Superior temporal gyrus (tissue), 1 donor: ENCODE measurements around the gene SEMA4D.
"Not testable (repeated sequence)": the region's sequence is repeated elsewhere in the genome, so short reads cannot be mapped to it uniquely, and the experiment has no call there.

Experiments used
- DNase-seq: peaks from one replicate; pipeline ENCODE4 v3.0.0-alpha.2; 2016; ENCODE audit errors: extremely low spot score

Gene SEMA4D

GRCh38 chr9:89387197-89387849, 110.6 kb downstream of the SEMA4D start:
- no peak for DNase-seq

- DNase-seq: no peak
Observed at GRCh38 chr9:89386797-89387196, 111.1 kb downstream of the SEMA4D start.

GRCh38 chr9:89386206-89386605, 111.7 kb downstream of the SEMA4D start:
- DNase-seq: no peak

- DNase-seq: no peak
Observed at GRCh38 chr9:89384783-89385182, 113.1 kb downstream of the SEMA4D start.

DNA sequence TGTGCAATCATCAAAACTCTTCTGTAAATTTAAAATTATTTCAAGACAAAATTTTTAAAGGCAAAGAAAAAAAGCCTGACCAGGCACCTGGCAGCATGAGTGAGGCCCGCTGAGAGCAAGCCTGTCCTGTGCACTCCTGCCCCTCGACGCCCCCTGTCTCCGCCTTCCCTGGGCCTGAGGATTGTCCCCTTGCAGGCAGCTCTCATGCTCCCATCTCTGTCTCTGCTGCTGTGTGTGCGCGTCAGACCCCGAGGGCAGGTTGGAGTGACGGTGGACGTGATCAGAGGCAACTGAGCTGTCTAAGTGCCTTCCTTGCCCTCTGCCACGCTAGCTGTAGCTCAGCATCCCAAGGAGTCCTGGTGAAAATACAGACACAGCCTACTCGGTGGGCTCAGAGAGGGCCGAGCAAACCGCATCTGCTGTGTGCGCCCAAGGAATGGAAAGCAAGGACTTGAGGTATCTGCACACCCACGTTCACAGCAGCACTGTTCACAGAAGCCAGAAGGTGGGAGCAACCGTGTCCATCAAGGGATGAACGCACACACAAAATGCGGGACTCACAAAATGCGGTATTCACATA, 114.1 kb downstream of the SEMA4D start:
- no peak for DNase-seq

- DNase-seq: no peak
Observed at GRCh38 chr9:89383030-89383720, 114.7 kb downstream of the SEMA4D start.

- DNase-seq: no peak
Observed at GRCh38 chr9:89382026-89382986, 115.6 kb downstream of the SEMA4D start.

DNA sequence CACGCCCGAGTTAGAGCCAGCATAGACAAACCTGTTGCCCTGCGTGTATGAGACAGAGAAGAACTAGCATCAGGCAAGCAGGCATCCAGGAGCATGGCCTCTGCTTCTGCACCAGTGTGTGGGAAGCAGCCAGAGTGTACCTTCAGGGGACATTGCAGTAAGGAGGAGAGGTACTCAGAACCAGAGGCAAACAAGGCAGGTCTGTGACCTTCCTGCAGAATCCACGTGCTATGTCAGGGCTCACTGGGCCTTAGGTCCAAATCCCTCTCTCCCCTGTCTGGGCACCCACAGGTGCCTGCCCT, 116.7 kb downstream of the SEMA4D start:
- DNase-seq: no peak

- no peak for DNase-seq
Observed at GRCh38 chr9:89380437-89381307, 117.2 kb downstream of the SEMA4D start.

DNA sequence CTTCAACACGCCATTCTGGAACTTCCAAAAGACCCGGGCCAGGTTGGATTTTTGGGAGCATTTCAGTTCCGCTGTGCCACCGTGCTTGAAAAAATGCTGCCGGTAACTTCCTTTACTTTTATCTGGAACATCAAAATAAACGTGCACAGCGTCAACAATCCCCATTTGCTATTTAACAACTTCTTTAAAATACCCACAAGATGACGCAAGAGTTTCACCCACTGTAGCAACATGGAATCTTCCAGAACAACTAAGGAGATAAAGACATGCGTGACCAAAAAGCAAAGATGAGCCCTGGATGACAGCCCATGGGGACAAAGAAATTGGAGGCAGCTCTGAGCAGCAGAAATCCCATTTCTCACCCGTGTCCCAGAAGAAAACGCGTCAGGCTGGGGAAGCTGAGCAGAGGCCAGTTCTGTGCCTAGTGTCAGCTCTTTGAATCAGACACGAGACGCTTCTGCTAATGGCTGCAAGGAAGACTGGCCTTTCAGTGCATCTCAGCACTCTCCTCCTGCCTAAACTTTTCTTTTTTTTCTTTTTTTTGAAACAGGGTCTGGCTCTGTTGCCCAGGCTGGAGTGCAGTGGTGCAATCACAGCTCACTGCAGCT, 118.3 kb downstream of the SEMA4D start:
- no peak for DNase-seq

DNA sequence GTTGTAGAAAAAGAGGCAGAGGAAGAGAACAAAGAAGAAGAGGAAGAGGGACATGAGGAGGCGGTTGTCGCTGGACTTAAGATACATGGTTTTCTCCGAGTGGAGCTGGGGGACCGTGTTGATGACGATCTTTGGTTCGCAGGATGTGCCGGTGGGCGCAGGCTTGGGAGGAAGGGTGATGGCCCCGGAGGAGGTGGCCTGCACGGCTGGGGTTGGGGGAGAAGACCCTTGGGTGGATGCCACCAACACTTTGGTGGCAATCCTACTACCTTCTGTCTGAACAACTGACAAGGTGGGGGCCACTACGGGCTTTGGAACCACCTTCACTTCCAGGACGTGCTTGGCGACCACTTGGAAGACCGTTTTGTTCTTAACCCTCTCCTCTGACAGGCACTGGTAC, 118.9 kb downstream of the SEMA4D start:
- DNase-seq: no peak

GRCh38 chr9:89378541-89378940, 119.4 kb downstream of the SEMA4D start:
- DNase-seq: no peak

- no peak for DNase-seq
Observed at GRCh38 chr9:89377411-89377810, 120.5 kb downstream of the SEMA4D start.

- DNase-seq: no peak
Observed at GRCh38 chr9:89376741-89377351, 121.1 kb downstream of the SEMA4D start.

- DNase-seq: no peak
Observed at GRCh38 chr9:89376286-89376685, 121.6 kb downstream of the SEMA4D start.

GRCh38 chr9:89375191-89375760, 122.6 kb downstream of the SEMA4D start:
- no peak for DNase-seq

- DNase-seq: no peak
Observed at GRCh38 chr9:89374176-89374575, 123.7 kb downstream of the SEMA4D start.

DNA sequence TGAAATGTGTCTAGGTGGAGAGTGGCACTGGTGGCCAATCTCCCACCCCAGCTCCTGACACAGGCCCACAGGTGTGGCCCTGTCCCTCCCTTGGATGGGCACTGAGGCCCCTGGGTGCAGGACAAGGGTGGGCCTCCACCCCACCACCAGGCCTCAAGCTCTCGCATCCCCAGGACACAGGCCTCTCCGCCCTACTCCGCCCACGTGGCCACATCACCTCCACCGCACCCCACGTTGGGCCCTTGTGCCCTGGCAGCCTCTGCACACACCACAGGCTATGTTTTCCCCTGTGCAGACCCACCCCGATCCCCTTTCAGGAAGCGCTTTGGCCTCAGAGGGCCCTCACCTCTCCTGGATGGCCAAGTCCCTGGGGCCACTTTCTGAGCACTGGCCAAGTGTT, 124.9 kb downstream of the SEMA4D start:
- no peak for DNase-seq

DNA sequence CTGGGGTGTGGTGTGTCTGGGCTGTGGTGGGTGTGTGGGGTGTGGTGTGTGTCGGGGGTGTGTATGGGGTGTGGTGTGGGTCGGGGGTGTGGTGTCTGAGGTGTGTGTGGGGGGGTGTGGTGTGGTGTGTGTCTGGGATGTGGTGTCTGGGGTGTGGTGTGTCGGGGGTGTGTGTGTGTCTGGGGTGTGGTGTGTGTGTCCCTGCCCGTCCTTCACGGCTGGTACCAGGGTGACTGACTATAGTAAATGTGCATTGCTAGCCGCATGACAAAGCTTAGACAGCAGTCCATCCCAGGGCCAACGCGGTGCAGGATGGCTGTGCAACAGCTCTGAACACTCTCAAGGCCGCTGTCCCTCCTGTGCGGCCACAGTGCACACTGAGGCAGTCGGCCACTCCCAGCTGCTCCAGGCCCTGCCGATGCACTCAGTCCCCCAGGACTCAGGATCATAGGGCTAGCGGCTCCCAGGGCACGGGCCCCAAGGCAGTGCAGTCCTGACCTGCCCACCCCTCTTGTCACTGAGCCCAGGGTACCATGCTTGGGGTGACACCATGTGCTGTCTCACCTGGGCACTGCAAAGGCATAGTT, 125.6 kb downstream of the SEMA4D start:
- DNase-seq: no peak

DNA sequence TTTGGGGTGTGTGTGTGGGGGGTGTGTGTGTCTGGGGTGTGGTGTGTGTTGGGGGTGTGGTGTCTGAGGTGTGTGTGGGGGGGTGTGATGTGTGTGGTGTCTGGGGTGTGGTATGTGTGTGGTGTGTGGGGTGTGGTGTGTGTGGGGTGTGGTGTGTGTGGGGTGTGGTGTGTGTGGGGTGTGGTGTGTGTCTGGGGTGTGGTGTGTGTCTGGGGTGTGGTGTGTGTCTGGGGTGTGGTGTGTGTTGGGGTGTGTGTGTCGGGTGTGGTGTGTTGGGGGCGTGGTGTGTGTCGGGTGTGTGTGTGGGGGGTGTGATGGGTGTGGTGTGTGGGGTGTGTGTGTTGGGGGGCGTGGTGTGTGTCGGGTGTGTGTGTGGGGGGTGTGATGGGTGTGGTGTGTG, 126.1 kb downstream of the SEMA4D start:
- not testable (repeated sequence) for DNase-seq
